Activated CD4-positive, alpha-beta T cell treated with anti-CD3 and anti-CD28 coated beads for 24 hours (primary cell): ENCODE measurements around the gene EGFR.

Experiments used
- DNase-seq, 2 donors: peaks; one replicate each; pipeline ENCODE4 v3.0.0-alpha.2; 2020; ENCODE audit warnings: low read depth in 2 of 2

EGFR gene

DNA sequence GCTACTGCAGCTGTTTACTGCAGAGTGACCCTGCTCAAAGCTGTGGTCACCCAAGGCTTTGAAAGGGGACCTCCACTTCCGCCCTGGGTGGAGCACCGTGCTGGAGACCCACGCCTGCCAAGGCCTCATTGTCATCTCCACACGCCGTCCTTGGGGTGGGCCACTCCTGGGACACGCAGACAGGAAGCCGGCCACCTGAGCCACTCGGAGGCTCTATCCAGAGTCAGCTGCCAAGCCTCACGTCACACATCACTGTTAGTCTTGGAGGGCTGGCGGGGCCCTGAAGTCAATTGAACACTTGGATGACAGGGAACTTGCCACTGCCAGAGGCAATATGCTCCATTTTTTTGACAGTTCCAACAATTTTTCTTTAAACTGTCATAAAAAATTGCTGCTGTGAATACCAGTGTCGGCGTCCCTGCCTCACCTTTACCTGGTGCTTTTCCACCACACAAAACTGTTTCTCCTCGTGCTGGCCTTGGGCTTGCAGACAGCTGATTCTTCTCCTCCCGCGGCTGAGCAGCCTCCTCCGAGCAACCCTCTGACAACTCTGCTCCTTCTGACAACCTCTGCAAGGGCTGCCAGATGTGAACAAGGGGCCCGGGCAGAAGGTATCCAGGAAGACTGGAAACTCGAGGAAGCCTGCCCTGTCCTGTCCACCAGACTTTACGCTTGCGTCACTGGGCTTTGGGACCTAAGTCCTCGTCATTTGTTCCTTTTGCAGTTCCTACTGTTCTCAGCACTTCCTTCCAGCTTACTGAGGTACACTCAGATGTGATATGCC, 81.9 kb downstream of the EGFR start:
- no peak for DNase-seq

DNA sequence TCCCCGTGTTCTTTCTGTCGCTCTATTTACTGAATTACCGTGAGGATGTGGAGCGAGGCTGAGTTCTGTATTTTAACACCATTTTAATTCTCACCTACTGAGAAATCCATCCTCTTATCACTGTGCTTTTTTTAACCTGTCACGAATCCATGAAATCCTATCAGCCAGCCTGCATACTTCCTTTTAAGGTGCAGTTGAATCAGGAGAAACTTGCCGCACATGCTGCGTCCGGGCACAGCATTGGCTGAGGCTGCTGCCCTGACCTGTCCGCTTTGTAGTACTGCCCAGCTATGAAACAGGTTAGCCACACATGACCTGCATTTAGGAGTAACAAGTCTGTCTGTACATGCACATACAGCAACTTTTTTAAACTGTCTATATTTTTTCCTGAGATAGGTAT, 82.5 kb downstream of the EGFR start:
- DNase-seq: no peak

DNA sequence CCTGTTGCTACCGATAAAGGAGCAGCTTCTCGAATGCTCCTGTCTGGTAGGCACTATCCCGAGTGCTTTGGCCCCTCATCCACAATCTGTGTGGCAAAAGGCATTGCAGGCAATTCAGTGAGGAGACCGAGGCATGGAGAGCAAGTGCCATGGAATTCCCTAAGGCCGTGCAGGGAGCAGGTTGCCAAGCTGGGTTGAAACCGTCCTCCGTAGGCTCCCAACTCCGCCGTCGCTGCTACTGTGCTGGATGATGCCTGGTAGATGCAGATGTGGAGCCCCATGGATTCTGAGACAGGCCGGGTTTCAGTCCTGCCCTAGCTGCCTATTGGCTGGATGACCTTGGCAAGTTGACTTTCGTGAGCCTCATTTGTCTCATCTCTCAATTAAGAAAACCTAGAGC, 85.3 kb downstream of the EGFR start:
- DNase-seq: no peak

DNA sequence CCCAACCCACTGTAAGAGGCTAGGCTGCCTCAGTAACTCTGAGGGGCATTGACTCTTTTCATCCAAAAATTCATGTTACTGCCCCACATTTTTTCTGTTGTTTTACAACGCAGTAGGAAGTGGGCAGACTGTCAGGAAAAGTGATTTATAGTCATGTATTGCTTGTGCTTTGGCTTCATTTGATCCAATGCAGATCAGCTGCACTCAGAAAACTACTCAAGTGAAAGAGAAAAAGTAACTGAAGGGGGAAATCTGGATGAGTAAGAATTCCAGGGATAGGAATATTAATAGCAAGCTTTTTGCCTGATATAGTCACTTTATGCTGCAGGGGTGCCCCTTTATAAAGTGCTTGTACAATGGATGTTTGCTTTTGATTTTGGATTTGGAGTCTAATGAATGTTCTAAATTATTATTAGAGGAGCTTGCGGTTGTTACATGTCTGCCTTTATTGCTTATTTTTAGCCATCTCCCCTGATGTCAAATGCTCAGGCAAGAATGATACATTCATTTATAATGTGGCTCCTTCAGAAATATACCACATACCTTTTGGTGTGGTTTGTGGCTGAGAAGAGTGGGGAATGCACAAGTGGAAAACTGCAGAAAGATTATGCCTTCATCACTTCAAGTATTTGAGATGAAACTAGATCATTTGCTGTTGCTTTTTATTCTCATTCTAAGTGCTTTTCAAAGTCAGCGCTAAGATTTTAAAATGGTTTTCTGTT, 86.1 kb downstream of the EGFR start:
- DNase-seq: no peak

DNA sequence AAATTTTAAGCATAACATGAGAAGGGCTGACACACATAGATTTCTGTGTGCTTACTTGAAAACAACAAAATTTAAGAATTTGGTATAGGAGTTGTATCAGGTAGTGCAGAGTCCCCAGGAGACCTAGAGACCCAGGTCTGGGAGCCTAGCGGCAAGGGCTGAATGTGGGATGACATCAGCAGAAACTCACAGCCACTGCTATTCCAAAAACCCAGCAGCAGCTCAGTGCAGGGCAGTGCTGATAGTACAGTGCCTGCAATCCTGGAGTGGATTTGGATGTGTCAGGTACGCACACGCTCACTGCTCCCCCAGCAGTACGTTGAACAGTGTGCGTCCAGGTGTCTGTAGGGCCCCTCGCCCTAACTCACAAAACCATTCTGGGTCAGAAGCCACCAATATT, 87.1 kb downstream of the EGFR start:
- DNase-seq: no peak

DNA sequence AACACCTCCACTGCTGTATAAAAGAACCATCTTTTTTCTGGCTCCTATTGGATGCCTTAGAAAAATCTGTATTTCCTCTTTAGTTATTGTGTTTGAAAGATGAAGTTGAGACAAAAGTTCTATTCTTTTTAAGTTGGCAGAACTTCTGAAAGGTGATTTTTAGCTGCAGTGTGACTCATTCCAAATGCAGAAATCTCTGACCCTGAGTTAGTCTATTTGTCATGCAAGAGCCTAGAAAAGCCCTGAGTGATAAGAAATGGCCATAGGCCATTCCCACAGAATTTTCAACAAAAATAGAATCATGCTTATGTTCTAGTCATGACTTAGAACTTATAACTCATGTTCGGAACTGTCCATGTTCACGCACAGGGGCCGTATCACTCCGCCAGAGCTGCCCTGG, 89.1 kb downstream of the EGFR start:
- no peak for DNase-seq

DNA sequence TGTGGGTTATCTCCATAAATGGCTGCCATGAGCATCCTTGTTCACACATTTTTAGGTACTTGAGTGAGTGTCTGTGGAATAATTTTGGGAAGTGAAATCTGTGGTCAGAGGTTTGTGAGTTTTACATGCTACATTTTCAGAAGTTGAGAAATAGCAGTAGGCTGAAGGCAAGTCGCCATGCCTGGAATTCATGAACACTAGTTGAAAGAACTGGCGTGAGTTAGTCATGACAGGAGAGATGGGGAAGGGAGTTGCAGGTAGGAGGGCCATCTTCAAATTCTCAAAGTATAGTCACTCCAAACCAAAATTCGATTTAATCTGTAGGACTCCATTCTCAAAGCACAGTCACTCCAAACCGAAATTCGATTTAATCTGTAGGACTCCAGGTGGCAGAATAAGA, 89.6 kb downstream of the EGFR start:
- DNase-seq: no peak

DNA sequence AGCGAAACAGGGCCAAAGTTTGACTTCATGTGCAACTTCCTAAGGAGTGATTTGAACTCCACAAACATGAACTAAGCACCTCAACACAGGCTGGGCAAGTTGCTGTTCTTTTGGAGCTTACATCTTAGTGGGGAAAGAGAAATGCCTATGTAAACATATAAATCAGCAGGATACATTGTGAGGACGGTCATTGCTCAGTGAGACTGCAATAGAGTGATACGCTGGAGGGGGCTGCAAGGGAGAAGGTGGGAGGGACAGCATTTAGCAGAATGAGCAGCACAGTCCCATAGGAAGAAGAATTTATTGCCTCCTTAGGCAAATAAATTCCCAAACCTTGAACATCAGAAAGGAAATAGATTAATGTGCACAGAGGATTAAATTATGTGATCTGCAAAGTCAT, 90.0 kb downstream of the EGFR start:
- DNase-seq: no peak

DNA sequence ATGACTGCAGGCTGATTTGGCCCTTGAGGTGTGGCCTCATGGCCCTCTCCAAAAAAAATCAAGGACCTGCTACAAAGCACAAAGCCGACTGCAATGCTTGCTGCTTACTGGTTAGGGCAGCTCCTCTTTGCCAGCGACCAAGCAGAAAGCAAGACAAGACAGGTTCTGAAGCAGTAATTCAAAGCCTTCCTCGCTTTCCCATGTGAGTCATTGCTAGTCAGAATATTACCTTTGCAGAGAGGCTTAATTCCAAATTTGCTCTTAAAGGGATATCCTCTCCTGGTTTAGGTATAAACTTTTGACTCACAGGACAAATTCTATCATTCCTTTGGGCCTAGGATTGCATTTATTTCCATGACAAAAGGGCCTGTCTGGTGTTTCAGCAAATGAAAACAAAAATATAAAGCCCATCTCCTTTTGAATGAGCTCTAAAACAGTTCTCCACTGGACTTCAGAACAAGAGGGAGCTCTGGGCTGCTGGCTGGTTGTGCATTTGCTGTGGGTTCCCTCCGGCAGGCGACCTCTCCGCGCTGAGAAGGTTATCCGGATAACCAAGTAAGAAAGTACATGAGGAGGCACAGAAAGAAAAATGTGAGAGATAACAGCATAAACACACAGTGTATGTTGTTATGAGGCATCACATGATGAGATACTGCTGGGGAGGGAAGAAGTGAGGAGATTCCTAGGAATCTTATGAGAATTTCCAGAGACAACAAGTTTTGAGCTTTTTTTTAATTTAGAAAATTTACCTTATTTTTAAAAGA, 90.8 kb downstream of the EGFR start:
- no peak for DNase-seq

DNA sequence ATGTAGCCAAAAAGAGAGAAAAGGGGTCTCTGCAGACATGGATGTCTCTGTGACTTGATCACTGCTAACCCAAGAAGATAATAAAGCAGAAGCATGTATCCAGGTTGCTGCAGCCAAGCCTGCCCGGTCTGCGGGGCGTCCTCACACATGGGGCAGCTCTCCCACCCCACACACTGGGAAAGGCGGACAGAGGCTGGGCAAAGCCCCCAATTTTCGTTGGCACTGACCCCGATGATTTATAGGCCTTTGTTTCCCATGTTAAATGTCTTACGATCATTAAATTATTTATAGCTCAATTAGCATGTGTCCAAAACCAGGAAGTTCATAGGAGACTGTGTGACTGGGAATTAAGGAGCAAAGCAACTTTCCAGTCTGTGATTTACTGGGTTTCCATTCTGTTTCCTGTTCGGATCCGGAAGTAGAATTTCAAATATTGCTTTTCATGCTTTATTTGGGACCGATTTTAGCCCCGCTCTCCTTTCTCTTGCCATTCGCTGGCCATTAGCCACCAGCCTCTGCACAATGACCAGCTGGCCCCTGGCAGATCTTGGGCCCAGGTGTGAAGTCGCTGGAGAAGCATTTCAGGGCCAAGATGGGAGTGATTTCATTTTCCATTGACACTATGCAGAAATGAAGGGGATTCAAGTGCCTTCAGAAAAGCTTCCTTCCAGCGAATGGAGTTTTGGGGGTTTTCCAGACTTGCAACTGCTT, 91.6 kb downstream of the EGFR start:
- DNase-seq: no peak

DNA sequence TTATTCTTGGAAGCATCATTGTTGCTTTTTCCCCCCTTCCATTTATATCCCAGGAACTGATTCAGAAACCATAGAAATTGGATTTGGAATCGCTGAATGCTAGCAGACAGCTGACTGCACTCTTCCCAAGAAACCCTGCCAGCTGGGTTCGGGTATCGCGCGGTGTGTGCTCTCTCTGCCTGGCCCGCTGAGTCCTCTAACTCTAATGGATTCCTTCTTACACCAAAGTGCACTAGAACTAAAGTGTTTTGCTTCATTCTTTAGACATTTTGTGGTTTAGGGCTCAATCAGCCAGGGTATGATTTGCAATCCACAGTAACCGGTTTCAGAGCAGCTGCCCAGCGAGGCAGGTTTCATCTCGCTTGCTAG, 92.2 kb downstream of the EGFR start:
- DNase-seq: no peak

DNA sequence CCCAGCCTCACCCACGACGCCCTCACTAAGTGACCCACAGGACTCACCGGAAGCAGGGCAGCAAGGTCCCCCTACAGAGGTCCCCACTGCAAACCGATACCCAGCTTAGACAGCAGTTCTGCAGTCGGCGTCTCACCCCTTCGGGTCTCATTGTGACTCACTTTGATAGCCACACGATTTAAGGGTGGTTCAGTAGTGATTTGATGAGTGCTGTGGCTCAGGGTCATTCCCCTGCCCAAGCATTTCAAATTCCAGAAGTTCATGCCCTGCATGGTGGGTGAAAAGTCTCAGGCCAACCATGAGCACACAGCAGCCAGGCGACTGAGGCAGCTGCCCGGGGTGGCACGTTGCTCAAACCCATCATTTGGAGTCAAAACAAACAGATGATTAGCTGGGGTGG, 93.2 kb downstream of the EGFR start:
- no peak for DNase-seq

DNA sequence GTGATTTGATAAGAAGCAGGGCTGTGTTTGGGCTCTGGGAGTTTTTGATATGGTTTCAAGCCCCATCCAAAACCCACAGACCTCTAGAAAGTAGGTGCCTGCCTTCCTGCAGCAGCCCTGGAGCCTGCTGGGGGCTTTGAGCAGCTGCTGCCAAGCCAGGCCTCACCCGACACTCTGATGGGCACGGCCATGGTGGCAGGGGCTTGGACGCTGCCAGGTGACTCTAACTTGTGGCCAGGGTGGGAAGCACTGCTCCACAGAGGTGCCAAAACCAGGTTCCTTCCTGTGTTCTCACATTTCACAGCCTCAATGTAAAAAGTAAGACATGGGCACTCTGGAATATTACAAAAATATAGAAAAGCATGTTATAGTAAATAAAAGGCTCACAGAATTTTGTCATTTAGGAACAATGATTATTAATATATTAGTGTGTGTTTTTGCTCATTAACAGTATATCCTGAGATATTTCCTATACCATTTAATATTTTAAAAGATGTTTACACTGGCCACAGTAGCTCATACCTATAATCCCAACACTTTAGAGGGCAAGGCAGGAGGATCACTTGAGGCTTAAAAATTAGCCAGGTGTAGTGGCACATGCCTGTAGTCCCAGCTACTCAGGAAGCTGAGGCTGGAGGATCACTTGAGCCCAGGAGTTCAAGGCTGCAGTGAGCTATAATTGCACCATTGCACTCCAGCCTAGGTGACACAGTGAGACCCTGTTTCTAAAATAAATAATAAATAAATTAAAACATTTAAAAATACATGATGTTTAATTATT, 95.1 kb downstream of the EGFR start:
- no peak for DNase-seq

DNA sequence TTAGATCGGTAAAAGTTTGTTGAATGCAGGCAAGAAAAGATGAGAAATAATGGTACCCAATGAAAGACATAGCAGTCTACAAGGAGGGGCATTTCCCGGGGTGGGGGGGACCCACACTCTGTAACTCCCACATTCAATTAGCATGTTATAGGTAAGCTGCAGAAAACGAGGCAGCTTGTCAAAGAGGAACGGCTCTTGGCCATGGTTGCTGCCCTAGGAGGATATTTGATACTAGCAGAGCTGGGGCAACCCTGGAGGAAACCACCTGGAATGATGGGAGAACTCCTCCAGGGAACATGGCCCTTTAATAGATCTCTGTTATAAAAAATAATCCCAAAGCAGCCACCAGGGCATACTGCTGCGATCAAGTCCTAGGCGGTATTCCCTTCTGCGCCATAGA, 98.5 kb downstream of the EGFR start:
- no peak for DNase-seq

DNA sequence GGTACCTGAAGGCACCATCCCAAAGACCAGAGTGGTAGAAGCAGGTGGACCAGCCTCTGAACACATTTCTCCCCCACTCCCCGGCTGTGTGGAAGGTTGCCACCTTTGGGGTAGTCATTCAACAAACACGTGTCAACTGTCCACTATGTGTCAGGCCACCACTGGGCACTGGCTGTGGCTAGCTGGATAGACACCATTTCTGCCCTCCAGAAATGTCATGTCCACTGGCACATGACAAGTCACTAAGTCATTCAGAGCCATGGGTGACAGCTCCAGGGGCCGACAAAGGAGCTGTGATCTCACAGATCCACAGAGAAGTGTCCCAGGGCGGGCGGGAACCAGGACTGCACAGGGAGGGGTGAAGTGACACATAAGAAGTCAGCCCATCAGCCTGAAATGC, 99.6 kb downstream of the EGFR start:
- DNase-seq: no peak

DNA sequence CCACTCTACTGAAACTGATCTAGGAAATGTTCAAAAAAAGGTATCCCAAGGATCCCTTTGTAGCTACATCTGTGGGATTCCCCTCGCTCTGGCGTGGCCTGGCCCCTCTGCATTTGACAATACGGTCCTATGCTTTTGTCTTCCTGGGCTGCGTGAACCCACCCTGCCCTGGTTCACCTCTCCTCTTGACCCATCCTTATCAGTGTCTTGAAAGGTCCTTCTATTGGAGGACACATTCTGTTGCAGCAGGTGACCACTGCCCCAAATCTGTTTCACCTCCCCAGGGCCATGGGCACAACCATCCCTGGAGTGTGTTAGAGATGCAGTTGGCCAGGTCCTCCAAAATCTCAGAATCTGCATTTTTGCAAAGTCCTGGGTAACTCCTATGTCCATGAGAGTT, 100.8 kb downstream of the EGFR start:
- DNase-seq: no peak

DNA sequence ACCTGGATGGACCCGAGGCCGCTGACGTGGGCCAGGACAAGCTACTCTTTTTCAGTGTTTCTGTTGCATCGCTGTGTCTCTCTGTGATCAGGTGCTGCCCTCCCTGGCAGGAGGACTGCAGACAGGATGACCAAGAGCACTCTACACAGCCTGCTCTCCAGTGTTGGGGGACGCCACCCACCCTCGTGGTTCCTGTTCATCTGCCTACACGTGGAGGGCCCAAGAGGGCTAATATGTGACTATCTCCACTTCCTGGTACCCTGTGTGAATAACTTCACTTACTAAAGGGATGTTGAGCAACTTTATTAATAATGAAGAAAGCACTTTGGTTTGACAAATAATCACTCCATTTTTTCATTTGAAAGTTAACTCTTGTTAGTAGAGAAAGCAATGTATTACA, 101.3 kb downstream of the EGFR start:
- no peak for DNase-seq

DNA sequence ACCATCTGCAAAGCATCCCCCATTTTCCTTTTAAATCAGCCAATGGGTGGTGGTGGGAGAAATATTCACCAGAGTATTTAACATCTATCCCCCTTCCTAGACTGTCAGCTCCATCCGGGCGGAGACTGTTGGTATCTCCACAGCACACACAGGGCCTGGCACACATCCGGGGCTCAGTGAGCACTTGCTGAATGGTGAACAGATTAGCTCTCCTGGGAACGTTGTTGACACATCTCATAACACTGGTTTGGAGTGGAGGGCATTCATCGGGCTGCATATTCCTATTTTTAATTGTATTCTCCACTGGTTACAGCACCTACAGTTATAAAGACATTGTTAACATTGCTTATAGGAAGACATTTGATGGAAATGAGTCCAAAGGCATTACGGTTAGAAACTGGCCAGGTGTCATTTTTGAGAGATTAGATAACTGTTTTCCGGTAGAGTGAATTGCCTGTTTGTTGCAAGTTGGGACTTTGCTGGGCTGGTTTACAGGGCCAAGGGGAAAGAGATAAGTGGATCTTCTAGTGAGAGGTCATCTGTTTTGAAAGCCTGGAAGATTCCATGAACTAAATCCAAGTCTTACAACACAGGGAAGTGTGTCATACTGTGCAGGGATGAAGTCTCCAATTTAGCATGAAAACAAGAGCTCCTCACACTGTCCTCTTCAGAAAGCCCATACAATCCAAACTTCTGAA, 101.8 kb downstream of the EGFR start:
- no peak for DNase-seq

DNA sequence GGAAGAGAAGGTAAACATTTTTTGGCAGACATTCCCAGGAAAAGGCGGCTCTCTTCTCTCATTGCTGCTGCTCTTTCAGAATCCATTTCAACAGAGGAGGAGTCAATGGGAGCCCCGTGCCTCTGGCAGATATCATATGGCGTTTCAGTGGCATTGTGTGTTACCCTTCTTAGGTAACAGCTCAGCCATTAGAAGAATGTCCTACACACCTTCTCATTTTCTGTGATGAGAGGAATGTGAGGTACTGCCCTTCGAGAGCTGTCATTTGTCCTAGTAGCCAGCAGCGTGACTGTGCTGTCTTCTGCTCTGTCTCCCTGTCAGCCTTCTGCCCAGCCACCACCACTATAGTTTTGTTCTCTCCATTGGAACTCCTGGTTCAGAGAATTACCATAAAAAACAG, 102.4 kb downstream of the EGFR start:
- no peak for DNase-seq

DNA sequence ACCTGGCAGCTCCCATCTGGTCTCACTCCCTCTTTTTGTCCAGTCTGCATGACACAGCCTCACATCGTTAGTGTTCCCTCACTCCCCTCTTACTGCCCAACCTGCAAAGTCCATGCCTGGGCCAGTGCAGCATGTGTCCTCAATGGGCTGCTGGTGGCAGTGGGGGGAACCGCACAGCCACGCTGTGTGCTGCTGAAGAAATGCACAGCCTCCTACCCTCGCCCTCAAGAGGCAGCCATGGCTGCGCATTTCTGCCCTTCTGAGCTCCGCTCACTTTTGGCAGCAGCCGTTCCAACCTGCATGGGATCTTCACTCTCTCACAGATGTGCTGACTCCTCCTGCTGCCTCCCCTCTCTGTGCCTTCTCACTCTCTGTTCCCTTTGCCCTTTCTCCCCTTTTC, 103.4 kb downstream of the EGFR start:
- DNase-seq: no peak
